Pancreas (tissue), 10 donors: ENCODE results near the gene FRMD5. TPM values are rescaled to one million over a fixed set of nuclear protein-coding genes. Genes with fewer than 3 reads are reported as not detected.
"Not testable (repeated sequence)": the region's sequence is repeated elsewhere in the genome, so short reads cannot be mapped to it uniquely, and the experiment has no call there.

Source experiments
- ATAC-seq, 4 donors: fragments of 200-7000 bp; cut with Tn5 transposase; one replicate each; pipeline versions ENCODE4 v1.8.0 to v1.9.1; 2020; ENCODE audit warnings: mild to moderate bottlenecking in 4 of 4, moderate library complexity in 4 of 4
- DNase-seq, 6 donors: peaks; one replicate each; pipeline ENCODE4 v3.0.0-alpha.2; 2020
- FAIRE-seq: peaks from 2 replicates; lab custom pipeline; 2012; peaks lifted over from hg19 to GRCh38; lab: Jason Lieb, UNC
- H3K27ac ChIP-seq, 4 donors: fragments of 200-600 bp; sonication (generic); 1 replicate in 3 of 4; 2 replicates in 1 of 4; pipeline versions ENCODE4 v1.5.0 to v1.8.0; 2020
- H3K27me3 ChIP-seq, 4 donors: fragments of 200-600 bp; one replicate each; pipeline ENCODE4 v1.8.0; 2021
- H3K36me3 ChIP-seq, 3 donors: fragments of 200-600 bp; sonication (generic) in 1 of 3; one replicate each; pipeline versions ENCODE4 v1.5.0 to v1.8.0; 2020 to 2021
- H3K4me1 ChIP-seq, 3 donors: fragments of 200-600 bp; one replicate each; pipeline ENCODE4 v1.8.0; 2021
- H3K4me3 ChIP-seq, 4 donors: fragments of 200-600 bp; sonication (generic) in 2 of 4; one replicate each; pipeline versions ENCODE4 v1.5.0 to v1.8.0; 2020 to 2021
- H3K9me3 ChIP-seq, 4 donors: fragments of 200-600 bp; one replicate each; pipeline ENCODE4 v1.8.0; 2021
- WGBS, 2 donors: extraction: QIAGEN DNeasy Blood & Tissue Kit; methylation state at CpG; one replicate each; pipeline ENCODE4 v1.1.7; 2013; 5-methylcytosine and 5-hydroxymethylcytosine counted together
- intact Hi-C, 3 donors: fragments of 100-400 bp; cut with DNase I; formaldehyde crosslinking; loops; one replicate each; pipeline versions ENCODE4 v1.11.1 to v1.14.2; 2022
- polyA plus RNA-seq, 2 donors: library from polyadenylated mRNA; stranded (reverse); fragments of 200-250 nt; gene quantifications; one replicate each; pipeline ENCODE4 v1.2.3, GENCODE V29; 2013
- total RNA-seq, 6 donors: library from RNA; stranded (reverse); fragmentation: NEBNext Ultra II Directional in 4 of 6; extraction: Animal tissue kit (Norgen Biotek cat#: 25700) in 4 of 6; gene quantifications; one replicate each; pipeline versions ENCODE4 v1.2.1 to v1.2.4, GENCODE V29; 2021 to 2023
- TF ChIP-seq, protein P1 (sequence below), 4 donors: fragments of 200-600 bp; sonication (generic) in 3 of 4; IDR thresholded peaks; one replicate each; pipeline versions ENCODE4 v1.5.0 to v1.8.0; 2021; ENCODE audit warnings: antibody characterized with exemption in 4 of 4
- donor health status: healthy with polysubstance abuse.
- donor health status: DM: no; HTN: no; CAD: no; lungs with moderate emphysema.
- donor health status: DM: no; HTN: no; CAD: no.
- donor health status: control.
- donor health status: control.
- donor health status: Bipolar disorder and iron deficiency.
- donor health status: DM: yes; HTN: yes; CAD: no.
- donor health status: DM: no; HTN: no; CAD: no.
- donor health status: DM: no; HTN: no; CAD: no.
- donor health status: DM: yes; HTN: yes; CAD: no.

The FRMD5 gene
- total and polyA plus RNA-seq, 8 donors: 0.04 to 1.5 (median 0.35) TPM; not detected in 1

GRCh38 chr15:43854801-43855200 is 340.3 kb downstream of the FRMD5 start:
- Histone ChIP-seq H3K4me1 (no peaks in the 10 kb centered on the region), H3K27ac (no peak overlapping the region), H3K36me3 (no peaks in the 10 kb centered on the region), H3K27me3 (no peaks in the 10 kb centered on the region), H3K9me3 (no peaks in the 10 kb centered on the region), H3K4me3 (no peak overlapping the region)
- ATAC-seq (no peak), DNase-seq (no peak), FAIRE-seq (no peak)
- 95 to 99% methylated on average over 6 of the region's 6 CpGs for WGBS, 2 donors
- intact Hi-C loops: no loop called here
- TF ChIP-seq, protein P1, sequence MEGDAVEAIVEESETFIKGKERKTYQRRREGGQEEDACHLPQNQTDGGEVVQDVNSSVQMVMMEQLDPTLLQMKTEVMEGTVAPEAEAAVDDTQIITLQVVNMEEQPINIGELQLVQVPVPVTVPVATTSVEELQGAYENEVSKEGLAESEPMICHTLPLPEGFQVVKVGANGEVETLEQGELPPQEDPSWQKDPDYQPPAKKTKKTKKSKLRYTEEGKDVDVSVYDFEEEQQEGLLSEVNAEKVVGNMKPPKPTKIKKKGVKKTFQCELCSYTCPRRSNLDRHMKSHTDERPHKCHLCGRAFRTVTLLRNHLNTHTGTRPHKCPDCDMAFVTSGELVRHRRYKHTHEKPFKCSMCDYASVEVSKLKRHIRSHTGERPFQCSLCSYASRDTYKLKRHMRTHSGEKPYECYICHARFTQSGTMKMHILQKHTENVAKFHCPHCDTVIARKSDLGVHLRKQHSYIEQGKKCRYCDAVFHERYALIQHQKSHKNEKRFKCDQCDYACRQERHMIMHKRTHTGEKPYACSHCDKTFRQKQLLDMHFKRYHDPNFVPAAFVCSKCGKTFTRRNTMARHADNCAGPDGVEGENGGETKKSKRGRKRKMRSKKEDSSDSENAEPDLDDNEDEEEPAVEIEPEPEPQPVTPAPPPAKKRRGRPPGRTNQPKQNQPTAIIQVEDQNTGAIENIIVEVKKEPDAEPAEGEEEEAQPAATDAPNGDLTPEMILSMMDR (IDR thresholded peaks at IDR 0.05): no peak

DNA sequence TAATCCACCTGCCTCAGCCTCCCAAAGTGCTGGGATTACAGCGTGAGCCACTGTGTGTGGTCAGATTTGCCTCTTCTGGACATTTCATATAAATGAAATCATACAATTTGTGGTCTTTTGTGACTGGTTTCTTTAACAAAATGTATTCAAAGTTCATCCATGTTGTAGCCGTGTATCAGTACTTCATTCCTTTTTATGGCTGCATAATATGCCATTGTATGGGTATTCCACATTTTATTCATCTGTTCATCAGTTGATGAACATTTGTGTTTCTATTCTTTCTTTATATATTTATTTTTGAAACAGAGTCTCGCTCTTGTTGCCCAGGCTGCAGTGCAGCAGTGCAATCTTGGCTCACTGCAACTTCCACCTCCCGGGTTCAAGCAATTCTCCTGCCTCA is 342.5 kb downstream of the FRMD5 start:
- no peak for ATAC-seq

GRCh38 chr15:43851251-43851650 is 343.8 kb downstream of the FRMD5 start:
- 95 to 96% methylated on average over 3 of the region's 3 CpGs for WGBS, 2 donors
- no peak for DNase-seq
- TF ChIP-seq, protein P1 (IDR thresholded peaks at IDR 0.05): no peak
- Histone ChIP-seq H3K9me3 (no peaks in the 10 kb centered on the region), H3K4me3 (no peak overlapping the region), H3K36me3 (no peaks in the 10 kb centered on the region), H3K27me3 (no peaks in the 10 kb centered on the region), H3K27ac (no peak overlapping the region), H3K4me1 (no peaks in the 10 kb centered on the region)
- no peak for ATAC-seq
- intact Hi-C loops: no loop called here
- FAIRE-seq: no peak

More for the DNA sequence above, 342.5 kb downstream of the FRMD5 start:
- Histone ChIP-seq H3K9me3 (no peaks in the 10 kb centered on the region), H3K4me1 (no peaks in the 10 kb centered on the region), H3K36me3 (no peaks in the 10 kb centered on the region), H3K4me3 (no peak overlapping the region), H3K27me3 (no peaks in the 10 kb centered on the region), H3K27ac (no peak overlapping the region)
- 98% methylated on average over 4 of the region's 4 CpGs for WGBS, 2 donors
- TF ChIP-seq, protein P1 (IDR thresholded peaks at IDR 0.05): no peak
- DNase-seq (no peak), FAIRE-seq (no peak)
- intact Hi-C loops: no loop called here

GRCh38 chr15:43845421-43845820 is 349.6 kb downstream of the FRMD5 start:
- Histone ChIP-seq H3K9me3 (no peaks in the 10 kb centered on the region), H3K36me3 (no peaks in the 10 kb centered on the region), H3K27me3 (no peaks in the 10 kb centered on the region), H3K4me1 (no peaks in the 10 kb centered on the region), H3K27ac (no peak overlapping the region), H3K4me3 (no peak overlapping the region)
- DNase-seq (no peak), ATAC-seq (no peak), FAIRE-seq (no peak)
- TF ChIP-seq, protein P1 (IDR thresholded peaks at IDR 0.05): no peak
- intact Hi-C loops: no loop called here

DNA sequence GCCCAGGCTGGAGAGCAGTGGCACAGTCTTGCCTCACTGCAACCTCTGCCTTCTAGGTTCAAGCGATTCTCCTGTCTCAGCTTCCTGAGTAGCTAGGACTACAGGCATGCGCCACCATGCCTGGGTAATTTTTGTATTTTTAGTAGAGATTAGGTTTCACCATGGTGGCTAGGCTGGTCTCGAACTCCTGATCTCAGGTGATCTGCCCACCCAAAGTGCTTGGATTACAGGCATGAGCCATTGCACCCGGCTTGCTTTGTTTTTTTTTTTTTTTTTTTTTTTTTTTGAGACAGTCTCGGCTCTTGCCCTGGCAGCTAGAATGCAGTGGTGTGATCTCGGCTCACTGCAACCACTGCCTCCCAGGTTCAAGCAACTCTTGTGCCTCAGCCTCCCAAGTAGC is 362.6 kb downstream of the FRMD5 start:
- H3K9me3 ChIP-seq, DNase-seq, H3K4me3 ChIP-seq, H3K4me1 ChIP-seq, intact Hi-C loops, FAIRE-seq, ATAC-seq, H3K27ac ChIP-seq, H3K36me3 ChIP-seq, H3K27me3 ChIP-seq: not testable (repeated sequence)
- WGBS, 2 donors: 95 to 96% methylated on average over 5 to 6 of the region's 6 CpGs

DNA sequence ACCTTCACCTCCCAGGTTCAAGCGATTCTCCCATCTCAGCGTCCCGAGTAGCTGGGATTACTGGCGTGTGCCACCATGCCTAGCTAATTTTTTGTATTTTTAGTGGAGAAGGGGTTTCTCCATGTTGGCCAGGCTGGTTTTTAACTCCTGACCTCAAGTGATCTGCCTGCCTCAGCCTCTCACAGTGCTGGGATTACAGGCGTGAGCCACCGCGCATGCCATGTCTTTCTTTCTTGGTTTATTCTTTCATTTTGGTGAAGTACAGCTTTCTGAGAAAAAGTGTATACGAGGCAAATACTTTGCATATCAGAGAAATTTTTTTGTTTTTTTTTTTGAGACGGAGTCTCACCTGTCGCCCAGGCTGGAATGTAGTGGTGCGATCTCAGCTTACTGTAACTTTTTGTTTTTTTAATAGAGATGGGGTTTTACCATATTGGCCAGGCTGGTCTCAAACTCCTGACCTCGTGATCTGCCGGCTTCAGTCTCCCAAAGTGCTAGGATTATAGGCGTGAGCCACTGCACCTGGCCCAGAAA is 363.5 kb downstream of the FRMD5 start:
- FAIRE-seq, H3K27me3 ChIP-seq, H3K4me3 ChIP-seq, DNase-seq, intact Hi-C loops, H3K9me3 ChIP-seq, ATAC-seq, H3K4me1 ChIP-seq, H3K27ac ChIP-seq, H3K36me3 ChIP-seq: not testable (repeated sequence)
- WGBS, 2 donors: 89 to 94% methylated on average over 14 of the region's 14 CpGs

DNA sequence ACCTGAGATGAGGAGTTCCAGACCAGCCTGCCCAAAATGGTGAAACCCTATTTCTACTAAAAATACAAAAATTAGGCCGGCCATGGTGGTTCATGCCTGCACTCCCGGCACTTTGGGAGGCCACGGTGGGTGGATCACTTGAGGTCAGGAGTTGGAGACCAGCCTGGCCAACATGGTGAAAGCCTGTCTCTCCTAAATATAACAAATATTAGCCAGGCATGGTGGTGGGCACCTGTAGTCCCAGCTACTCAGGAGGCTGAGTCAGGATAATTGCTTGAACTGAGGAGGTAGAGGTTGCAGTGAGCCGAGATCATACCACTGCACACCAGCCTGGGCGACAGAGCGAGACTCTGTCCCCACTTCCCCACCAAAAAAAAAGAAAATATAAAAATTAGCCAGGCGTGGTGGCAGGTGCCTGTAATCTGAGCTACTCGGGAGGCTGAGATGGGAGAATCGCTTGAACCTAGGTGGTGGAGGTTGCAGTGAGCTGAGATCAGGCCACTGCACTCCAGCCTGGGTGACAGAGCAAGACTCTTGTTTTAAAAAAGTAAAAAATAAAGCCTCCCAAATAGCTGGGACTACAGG is 364.3 kb downstream of the FRMD5 start:
- H3K9me3 ChIP-seq, H3K27ac ChIP-seq, ATAC-seq, H3K4me3 ChIP-seq, FAIRE-seq, H3K36me3 ChIP-seq, intact Hi-C loops, H3K27me3 ChIP-seq, DNase-seq: not testable (repeated sequence)
- H3K4me1 ChIP-seq: peaks cover 0 to 12% (median 0%) of the 10 kb centered on the region in 3 donors
- 98 to 99% methylated on average over 9 of the region's 9 CpGs for WGBS, 2 donors

GRCh38 chr15:43829951-43830540 is 365.0 kb downstream of the FRMD5 start:
- H3K9me3 ChIP-seq, H3K4me3 ChIP-seq, H3K36me3 ChIP-seq, intact Hi-C loops, H3K27me3 ChIP-seq, FAIRE-seq, DNase-seq, ATAC-seq, H3K27ac ChIP-seq: not testable (repeated sequence)
- WGBS, 2 donors: 94 to 97% methylated on average over 9 of the region's 9 CpGs
- H3K4me1 ChIP-seq: peaks cover 0 to 12% (median 0%) of the 10 kb centered on the region in 3 donors
